ENCODE results near the gene RAB6D.
"Not testable (repeated sequence)": the region's sequence is repeated elsewhere in the genome, so short reads cannot be mapped to it uniquely, and the experiment has no call there.

Gene RAB6D

GRCh38 chr2:131365452-131365851 lies 1.5 kb upstream of the RAB6D start:
- Histone ChIP-seq H3K27me3 (ENCODE audit: control insufficient read depth, insufficient read depth, low read length) (peaks cover 31% of the 10 kb centered on the region), H3K36me3 (ENCODE audit: control insufficient read depth, insufficient read depth, low read length) (no peaks in the 10 kb centered on the region), H3K4me1 (ENCODE audit: control insufficient read depth, insufficient read depth, low read length) (no peaks in the 10 kb centered on the region), H3K9me3 (ENCODE audit: control insufficient read depth, insufficient read depth, low read depth, low read length) (no peaks in the 10 kb centered on the region), H3K4me3 (ENCODE audit: low read depth, low read length) (no peak overlapping the region), H3K9ac (ENCODE audit: low read length) (no peak overlapping the region), H3K27ac (ENCODE audit: low read depth, low read length) (no peak overlapping the region)

DNA sequence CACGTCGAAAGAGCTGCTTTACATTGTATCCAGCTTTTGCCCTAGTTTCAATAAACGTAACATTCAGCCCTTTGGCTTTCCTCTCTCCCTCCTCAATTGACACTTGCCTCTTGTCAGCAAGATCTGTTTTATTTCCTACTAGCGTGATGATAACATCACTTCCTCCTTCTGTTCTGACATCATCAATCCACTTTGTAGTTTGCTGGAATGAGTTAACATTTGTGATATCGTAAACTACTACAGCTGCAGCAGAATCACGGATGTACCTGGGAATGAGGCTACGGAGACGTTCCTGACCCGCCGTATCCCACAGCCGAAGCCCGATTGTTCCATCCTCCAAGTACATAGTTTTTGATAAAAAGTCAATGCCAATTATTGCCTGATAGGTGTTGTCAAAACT lies 755 bp downstream of the RAB6D start:
- H3K27ac ChIP-seq (ENCODE audit: low read depth, low read length); H3K9me3 ChIP-seq (ENCODE audit: control insufficient read depth, insufficient read depth, low read depth, low read length); H3K9ac ChIP-seq (ENCODE audit: low read length); H3K4me1 ChIP-seq (ENCODE audit: control insufficient read depth, insufficient read depth, low read length); H3K36me3 ChIP-seq (ENCODE audit: control insufficient read depth, insufficient read depth, low read length): not testable (repeated sequence)
- Histone ChIP-seq H3K27me3 (ENCODE audit: control insufficient read depth, insufficient read depth, low read length) (peaks cover 34% of the 10 kb centered on the region), H3K4me3 (ENCODE audit: low read depth, low read length) (peak overlapping the region; percentile 55)

DNA sequence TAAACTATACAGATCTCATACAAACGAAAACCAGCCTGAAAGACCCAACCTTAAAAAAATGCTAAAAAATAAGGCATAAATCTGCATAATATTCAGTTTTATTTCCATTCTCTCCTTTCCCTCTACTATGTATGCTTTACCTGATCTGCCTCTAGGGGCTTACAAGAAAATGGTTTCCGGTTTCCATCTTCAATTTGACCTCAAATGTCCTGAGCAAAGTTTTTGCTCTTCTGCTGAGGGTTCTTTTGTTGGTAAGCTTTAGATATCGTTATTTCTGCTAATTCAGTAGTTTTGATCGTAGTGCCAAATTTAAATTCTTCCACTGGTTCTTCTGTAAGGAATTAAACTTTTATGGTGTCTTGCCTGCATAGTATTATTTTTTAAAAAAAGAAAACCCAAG lies 2.2 kb downstream of the RAB6D start:
- not testable (repeated sequence) for H3K9me3 ChIP-seq (ENCODE audit: control insufficient read depth, insufficient read depth, low read depth, low read length); H3K27ac ChIP-seq (ENCODE audit: low read depth, low read length); H3K36me3 ChIP-seq (ENCODE audit: control insufficient read depth, insufficient read depth, low read length); H3K4me3 ChIP-seq (ENCODE audit: low read depth, low read length); H3K9ac ChIP-seq (ENCODE audit: low read length); H3K4me1 ChIP-seq (ENCODE audit: control insufficient read depth, insufficient read depth, low read length)
- peaks cover 39% of the 10 kb centered on the region for H3K27me3 ChIP-seq (ENCODE audit: control insufficient read depth, insufficient read depth, low read length)

GRCh38 chr2:131353167-131353697 lies 10.7 kb downstream of the RAB6D start:
- H3K9ac ChIP-seq (ENCODE audit: low read length); H3K9me3 ChIP-seq (ENCODE audit: control insufficient read depth, insufficient read depth, low read depth, low read length); H3K4me3 ChIP-seq (ENCODE audit: low read depth, low read length); H3K4me1 ChIP-seq (ENCODE audit: control insufficient read depth, insufficient read depth, low read length); H3K36me3 ChIP-seq (ENCODE audit: control insufficient read depth, insufficient read depth, low read length); H3K27ac ChIP-seq (ENCODE audit: low read depth, low read length): not testable (repeated sequence)
- peaks cover 20% of the 10 kb centered on the region for H3K27me3 ChIP-seq (ENCODE audit: control insufficient read depth, insufficient read depth, low read length)

GRCh38 chr2:131349021-131349420 lies 14.9 kb downstream of the RAB6D start:
- Histone ChIP-seq H3K4me1 (ENCODE audit: control insufficient read depth, insufficient read depth, low read length) (no peaks in the 10 kb centered on the region), H3K27ac (ENCODE audit: low read depth, low read length) (no peak overlapping the region), H3K36me3 (ENCODE audit: control insufficient read depth, insufficient read depth, low read length) (no peaks in the 10 kb centered on the region), H3K9ac (ENCODE audit: low read length) (no peak overlapping the region), H3K9me3 (ENCODE audit: control insufficient read depth, insufficient read depth, low read depth, low read length) (no peaks in the 10 kb centered on the region), H3K27me3 (ENCODE audit: control insufficient read depth, insufficient read depth, low read length) (peaks cover 3% of the 10 kb centered on the region; the same call in 1 of the 2 replicates), H3K4me3 (ENCODE audit: low read depth, low read length) (no peak overlapping the region)

DNA sequence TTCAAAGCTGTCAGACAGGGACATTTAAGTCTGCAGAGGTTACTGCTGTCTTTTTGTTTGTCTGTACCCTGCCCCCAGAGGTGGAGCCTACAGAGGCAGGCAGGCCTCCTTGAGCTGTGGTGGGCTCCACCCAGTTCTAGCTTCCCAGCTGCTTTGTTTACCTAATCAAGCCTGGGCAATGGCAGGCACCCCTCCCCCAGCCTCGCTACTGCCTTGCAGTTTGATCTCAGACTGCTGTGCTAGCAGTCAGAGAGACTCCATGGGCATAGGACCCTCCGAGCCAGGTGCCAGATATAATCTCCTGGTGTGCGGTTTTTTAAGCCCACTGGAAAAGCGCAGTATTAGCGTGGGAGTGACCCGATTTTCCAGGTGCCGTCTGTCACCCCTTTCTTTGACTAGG lies 16.9 kb downstream of the RAB6D start:
- H3K36me3 ChIP-seq (ENCODE audit: control insufficient read depth, insufficient read depth, low read length); H3K9ac ChIP-seq (ENCODE audit: low read length); H3K27me3 ChIP-seq (ENCODE audit: control insufficient read depth, insufficient read depth, low read length); H3K9me3 ChIP-seq (ENCODE audit: control insufficient read depth, insufficient read depth, low read depth, low read length); H3K4me1 ChIP-seq (ENCODE audit: control insufficient read depth, insufficient read depth, low read length); H3K27ac ChIP-seq (ENCODE audit: low read depth, low read length): not testable (repeated sequence)
- peak overlapping the region; percentile 44; the same call in 1 of the 2 replicates for H3K4me3 ChIP-seq (ENCODE audit: low read depth, low read length)

DNA sequence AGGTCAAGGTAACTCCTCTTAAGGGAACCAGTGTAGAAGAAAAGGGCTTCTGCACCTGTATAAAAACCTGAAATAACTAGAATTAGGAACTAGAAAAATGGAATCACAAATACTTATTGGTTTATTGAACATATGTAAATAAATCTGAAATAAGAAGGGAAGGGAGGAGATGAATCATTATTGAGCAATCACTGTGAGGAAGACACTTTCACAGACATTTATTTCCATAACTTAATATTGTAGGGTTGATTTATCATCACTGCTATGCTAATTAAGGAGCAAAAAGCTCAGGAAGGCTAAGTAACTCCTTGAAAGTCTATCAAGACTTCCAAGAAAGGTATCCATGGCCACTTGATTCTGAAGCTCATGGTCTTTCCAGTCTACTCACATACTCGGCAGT lies 24.7 kb downstream of the RAB6D start:
- not testable (repeated sequence) for H3K27ac ChIP-seq (ENCODE audit: low read depth, low read length); H3K4me1 ChIP-seq (ENCODE audit: control insufficient read depth, insufficient read depth, low read length); H3K9me3 ChIP-seq (ENCODE audit: control insufficient read depth, insufficient read depth, low read depth, low read length); H3K36me3 ChIP-seq (ENCODE audit: control insufficient read depth, insufficient read depth, low read length); H3K27me3 ChIP-seq (ENCODE audit: control insufficient read depth, insufficient read depth, low read length); H3K9ac ChIP-seq (ENCODE audit: low read length); H3K4me3 ChIP-seq (ENCODE audit: low read depth, low read length)

GRCh38 chr2:131335319-131335718 lies 28.6 kb downstream of the RAB6D start:
- not testable (repeated sequence) for H3K4me1 ChIP-seq (ENCODE audit: control insufficient read depth, insufficient read depth, low read length); H3K9me3 ChIP-seq (ENCODE audit: control insufficient read depth, insufficient read depth, low read depth, low read length); H3K27ac ChIP-seq (ENCODE audit: low read depth, low read length); H3K36me3 ChIP-seq (ENCODE audit: control insufficient read depth, insufficient read depth, low read length); H3K4me3 ChIP-seq (ENCODE audit: low read depth, low read length); H3K9ac ChIP-seq (ENCODE audit: low read length)
- H3K27me3 ChIP-seq (ENCODE audit: control insufficient read depth, insufficient read depth, low read length), result peaks cover 11% of the 10 kb centered on the region

- not testable (repeated sequence) for H3K9ac ChIP-seq (ENCODE audit: low read length); H3K36me3 ChIP-seq (ENCODE audit: control insufficient read depth, insufficient read depth, low read length); H3K27ac ChIP-seq (ENCODE audit: low read depth, low read length); H3K4me3 ChIP-seq (ENCODE audit: low read depth, low read length); H3K9me3 ChIP-seq (ENCODE audit: control insufficient read depth, insufficient read depth, low read depth, low read length); H3K4me1 ChIP-seq (ENCODE audit: control insufficient read depth, insufficient read depth, low read length)
- peaks cover 27% of the 10 kb centered on the region for H3K27me3 ChIP-seq (ENCODE audit: control insufficient read depth, insufficient read depth, low read length)
Measured at GRCh38 chr2:131332709-131333108, 31.3 kb downstream of the RAB6D start.

GRCh38 chr2:131331000-131331399 lies 33.0 kb downstream of the RAB6D start:
- peaks cover 27% of the 10 kb centered on the region for H3K27me3 ChIP-seq (ENCODE audit: control insufficient read depth, insufficient read depth, low read length)
- not testable (repeated sequence) for H3K9me3 ChIP-seq (ENCODE audit: control insufficient read depth, insufficient read depth, low read depth, low read length); H3K27ac ChIP-seq (ENCODE audit: low read depth, low read length); H3K9ac ChIP-seq (ENCODE audit: low read length); H3K36me3 ChIP-seq (ENCODE audit: control insufficient read depth, insufficient read depth, low read length); H3K4me1 ChIP-seq (ENCODE audit: control insufficient read depth, insufficient read depth, low read length)
- peak overlapping the region; percentile 40 for H3K4me3 ChIP-seq (ENCODE audit: low read depth, low read length)

DNA sequence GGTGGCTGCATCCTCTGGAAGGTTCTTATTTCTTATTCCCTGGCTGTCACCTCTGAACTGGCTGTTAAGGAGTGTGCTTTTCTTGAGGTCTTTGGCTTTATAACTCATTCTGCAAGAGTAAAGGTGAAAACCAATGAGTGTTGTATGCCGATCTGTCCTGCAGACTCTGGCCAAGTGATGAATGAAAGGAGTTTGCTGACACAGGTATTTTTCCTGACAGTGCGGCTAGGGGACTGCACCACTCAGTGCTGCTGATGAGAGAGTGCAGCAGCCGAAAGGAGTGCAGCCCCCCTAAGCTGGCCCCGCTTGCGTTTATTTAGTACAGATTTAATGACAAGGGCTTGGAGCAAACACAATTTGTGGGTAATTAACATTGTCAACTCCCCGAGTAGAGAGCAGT lies 41.8 kb downstream of the RAB6D start:
- Histone ChIP-seq H3K9ac (ENCODE audit: low read length) (no peak overlapping the region), H3K36me3 (ENCODE audit: control insufficient read depth, insufficient read depth, low read length) (no peaks in the 10 kb centered on the region), H3K4me3 (ENCODE audit: low read depth, low read length) (no peak overlapping the region), H3K4me1 (ENCODE audit: control insufficient read depth, insufficient read depth, low read length) (no peaks in the 10 kb centered on the region), H3K27me3 (ENCODE audit: control insufficient read depth, insufficient read depth, low read length) (no peaks in the 10 kb centered on the region), H3K9me3 (ENCODE audit: control insufficient read depth, insufficient read depth, low read depth, low read length) (no peaks in the 10 kb centered on the region; the same call in 1 of the 2 replicates), H3K27ac (ENCODE audit: low read depth, low read length) (no peak overlapping the region)

DNA sequence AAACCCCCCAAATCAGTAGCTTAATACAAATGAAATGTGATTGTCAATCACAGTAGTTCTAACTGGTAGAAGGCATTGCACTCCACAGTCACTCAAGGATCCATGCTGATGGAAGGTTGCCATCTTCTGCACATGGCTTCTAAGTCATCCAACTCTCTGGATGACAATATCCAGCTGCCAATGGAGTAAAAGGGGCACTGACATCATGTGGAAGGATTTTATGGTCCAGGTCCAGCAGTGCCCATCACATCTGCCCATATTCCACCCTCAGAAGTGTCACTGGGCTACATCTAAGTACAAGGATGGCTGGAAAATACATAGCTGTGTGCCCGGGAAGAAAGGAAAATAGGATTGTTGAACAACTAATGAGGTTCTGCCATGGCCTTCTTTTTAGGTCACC lies 42.6 kb downstream of the RAB6D start:
- not testable (repeated sequence) for H3K36me3 ChIP-seq (ENCODE audit: control insufficient read depth, insufficient read depth, low read length); H3K9me3 ChIP-seq (ENCODE audit: control insufficient read depth, insufficient read depth, low read depth, low read length); H3K27ac ChIP-seq (ENCODE audit: low read depth, low read length); H3K9ac ChIP-seq (ENCODE audit: low read length); H3K27me3 ChIP-seq (ENCODE audit: control insufficient read depth, insufficient read depth, low read length); H3K4me1 ChIP-seq (ENCODE audit: control insufficient read depth, insufficient read depth, low read length); H3K4me3 ChIP-seq (ENCODE audit: low read depth, low read length)
